GM19468 (cell line): ENCODE data around the gene OAS1.
A peak's percentile ranks its signal among the peaks of the same experiment; 100 is the strongest.
"Not testable (repeated sequence)": the region's sequence is repeated elsewhere in the genome, so short reads cannot be mapped to it uniquely, and the experiment has no call there.

Experiments used
- ATAC-seq: cut with Tn5 transposase; IDR thresholded peaks from one replicate; pipeline ENCODE4 v1.9.1; 2021; ENCODE audit warnings: mild to moderate bottlenecking, moderate library complexity, moderate number of reproducible peaks; ENCODE audit not compliant: unreplicated experiment; ENCODE audit errors: extremely low read depth

OAS1 gene

GRCh38 chr12:112933129-112933505, 26.4 kb downstream of the OAS1 start:
- no peak for ATAC-seq

- no peak for ATAC-seq
Observed at GRCh38 chr12:112936264-112936663, 29.5 kb downstream of the OAS1 start.

- ATAC-seq, result no peak
Observed at GRCh38 chr12:112936927-112937326, 30.2 kb downstream of the OAS1 start.

- no peak for ATAC-seq
Observed at GRCh38 chr12:112937741-112938719, 31.3 kb downstream of the OAS1 start, which contains the start of gene OAS3. Gene OAS3, plus strand, starts transcription at chr12:112938474. Its CDS starts 57 bp downstream, at chr12:112938531.

GRCh38 chr12:112938751-112939150, 32.0 kb downstream of the OAS1 start:
- no peak for ATAC-seq

- peak; percentile 62 for ATAC-seq
Observed at GRCh38 chr12:112939761-112940381, 33.1 kb downstream of the OAS1 start.

- ATAC-seq, result no peak
Observed at GRCh38 chr12:112941528-112942335, 35.0 kb downstream of the OAS1 start.

GRCh38 chr12:112942572-112942971, 35.8 kb downstream of the OAS1 start:
- ATAC-seq, result no peak

- no peak for ATAC-seq
Observed at GRCh38 chr12:112944024-112944690, 37.4 kb downstream of the OAS1 start.

GRCh38 chr12:112945515-112945914, 38.8 kb downstream of the OAS1 start:
- no peak for ATAC-seq

- ATAC-seq, result no peak
Observed at GRCh38 chr12:112946236-112947000, 39.7 kb downstream of the OAS1 start.

GRCh38 chr12:112947314-112947713, 40.6 kb downstream of the OAS1 start:
- ATAC-seq, result no peak

- ATAC-seq, result no peak
Observed at GRCh38 chr12:112947761-112948160, 41.0 kb downstream of the OAS1 start.

- ATAC-seq, result no peak
Observed at GRCh38 chr12:112948806-112949205, 42.0 kb downstream of the OAS1 start.

- ATAC-seq, result no peak
Observed at GRCh38 chr12:112950701-112951100, 43.9 kb downstream of the OAS1 start.

GRCh38 chr12:112957125-112957524, 50.4 kb downstream of the OAS1 start:
- ATAC-seq, result not testable (repeated sequence)

- no peak for ATAC-seq
Observed at GRCh38 chr12:112961074-112961473, 54.3 kb downstream of the OAS1 start.

GRCh38 chr12:112961536-112961935, 54.8 kb downstream of the OAS1 start:
- no peak for ATAC-seq

- no peak for ATAC-seq
Observed at GRCh38 chr12:112962561-112962960, 55.8 kb downstream of the OAS1 start.
